ENCODE measurements around the gene DHRS7B. TPM values are rescaled to one million over a fixed set of nuclear protein-coding genes. Genes with fewer than 3 reads are reported as not detected.

The DHRS7B gene
- total and polyA plus RNA-seq, 10 donors: 13.3 to 31.3 (median 18.7) TPM

- H3K27ac ChIP-seq: no peak overlapping the region
- no peak overlapping the region for H3K4me3 ChIP-seq
- no peak for DNase-seq
- no peaks in the 10 kb centered on the region for H3K9me3 ChIP-seq
- TF ChIP-seq CTCF (IDR thresholded peaks at IDR 0.05 in 8 of 11, conservative IDR thresholded peaks at IDR 0.05 in 3 of 11) (no peak), POLR2A (IDR thresholded peaks at IDR 0.05) (no peak), POLR2AphosphoS5 (IDR thresholded peaks at IDR 0.05) (no peak)
- H3K36me3 ChIP-seq: no peaks in the 10 kb centered on the region
- 75 to 89% (median 79%) methylated on average over 1 to 2 of the region's 2 CpGs for WGBS, 5 donors
- peaks cover 0 to 26% (median 16%) of the 10 kb centered on the region in 6 donors for H3K4me1 ChIP-seq
- no peaks in the 10 kb centered on the region for H3K27me3 ChIP-seq (replicated peaks in 1 of 7)
- intact Hi-C loops (cut with DNase I; ENCODE audit: low total_unique reads): no loop called here
Observed at GRCh38 chr17:21096874-21097273, 29.9 kb upstream of the DHRS7B start.

GRCh38 chr17:21098934-21099689 is 27.7 kb upstream of the DHRS7B start:
- Histone ChIP-seq H3K4me3 (peak overlapping the region; percentile 45 to 75 (median 55)), H3K9me3 (no peaks in the 10 kb centered on the region), H3K36me3 (no peaks in the 10 kb centered on the region), H3K27me3 (replicated peaks in 1 of 7) (no peaks in the 10 kb centered on the region), H3K27ac (no peak overlapping the region), H3K4me1 (peaks cover 0 to 26% (median 16%) of the 10 kb centered on the region in 6 donors)
- WGBS, 5 donors: 0 to 1% (median 1%) methylated on average over 28 to 29 of the region's 29 CpGs
- TF ChIP-seq POLR2AphosphoS5 (IDR thresholded peaks at IDR 0.05) (peak in 1 of 3 donors; percentile 13), CTCF (IDR thresholded peaks at IDR 0.05 in 8 of 11, conservative IDR thresholded peaks at IDR 0.05 in 3 of 11) (no peak)
- DNase-seq: peak; percentile 86
- intact Hi-C loops (cut with DNase I; ENCODE audit: low total_unique reads): no loop called here

- Histone ChIP-seq H3K36me3 (no peaks in the 10 kb centered on the region), H3K27ac (no peak overlapping the region), H3K4me3 (no peak overlapping the region), H3K27me3 (replicated peaks in 1 of 7) (no peaks in the 10 kb centered on the region), H3K4me1 (peaks cover 0 to 26% (median 16%) of the 10 kb centered on the region in 6 donors), H3K9me3 (no peaks in the 10 kb centered on the region)
- DNase-seq: no peak
- WGBS, 5 donors: 63 to 87% (median 78%) methylated on average over 2 of the region's 2 CpGs
- TF ChIP-seq POLR2A (IDR thresholded peaks at IDR 0.05) (no peak), CTCF (IDR thresholded peaks at IDR 0.05 in 8 of 11, conservative IDR thresholded peaks at IDR 0.05 in 3 of 11) (no peak), POLR2AphosphoS5 (IDR thresholded peaks at IDR 0.05) (no peak)
- intact Hi-C loops (cut with DNase I; ENCODE audit: low total_unique reads): no loop called here
Observed at GRCh38 chr17:21100636-21101035, 26.1 kb upstream of the DHRS7B start.

- H3K9me3 ChIP-seq: no peaks in the 10 kb centered on the region
- H3K27ac ChIP-seq: no peak overlapping the region
- WGBS, 5 donors: 86 to 97% (median 91%) methylated on average over 7 of the region's 7 CpGs
- no peaks in the 10 kb centered on the region for H3K36me3 ChIP-seq
- H3K4me1 ChIP-seq: peaks cover 0 to 12% (median 6%) of the 10 kb centered on the region in 6 donors
- intact Hi-C loops (cut with DNase I; ENCODE audit: low total_unique reads): no loop called here
- TF ChIP-seq POLR2AphosphoS5 (IDR thresholded peaks at IDR 0.05): no peak
- no peak for TF ChIP-seq CTCF (IDR thresholded peaks at IDR 0.05 in 8 of 11, conservative IDR thresholded peaks at IDR 0.05 in 3 of 11)
- TF ChIP-seq POLR2A (IDR thresholded peaks at IDR 0.05): no peak
- no peak overlapping the region for H3K4me3 ChIP-seq
- no peak for DNase-seq
- H3K27me3 ChIP-seq (replicated peaks in 1 of 7): no peaks in the 10 kb centered on the region
Observed at GRCh38 chr17:21104608-21105007, 22.2 kb upstream of the DHRS7B start.

Measured in spleen (tissue), 11 donors.